ENCODE results near the gene XPNPEP2.
A peak's percentile ranks its signal among the peaks of the same experiment; 100 is the strongest.
"Not testable (repeated sequence)": the region's sequence is repeated elsewhere in the genome, so short reads cannot be mapped to it uniquely, and the experiment has no call there.

The XPNPEP2 gene

GRCh38 chrX:129719931-129720530 lies 18.7 kb upstream of the XPNPEP2 start:
- DNase-seq (ENCODE audit: low spot score) = no peak

- no peak for DNase-seq (ENCODE audit: low spot score)
Measured at GRCh38 chrX:129720741-129721140, 18.0 kb upstream of the XPNPEP2 start.

- no peak for DNase-seq (ENCODE audit: low spot score)
Measured at GRCh38 chrX:129721414-129721813, 17.4 kb upstream of the XPNPEP2 start.

- no peak for DNase-seq (ENCODE audit: low spot score)
Measured at GRCh38 chrX:129721870-129722269, 16.9 kb upstream of the XPNPEP2 start.

GRCh38 chrX:129723511-129723910 lies 15.3 kb upstream of the XPNPEP2 start:
- no peak for DNase-seq (ENCODE audit: low spot score)

- no peak for DNase-seq (ENCODE audit: low spot score)
Measured at GRCh38 chrX:129724754-129725153, 14.0 kb upstream of the XPNPEP2 start.

- peak; percentile 58 for DNase-seq (ENCODE audit: low spot score)
Measured at GRCh38 chrX:129726307-129727111, 12.3 kb upstream of the XPNPEP2 start.

GRCh38 chrX:129728061-129728460 lies 10.7 kb upstream of the XPNPEP2 start:
- no peak for DNase-seq (ENCODE audit: low spot score)

- no peak for DNase-seq (ENCODE audit: low spot score)
Measured at GRCh38 chrX:129731228-129731627, 7.6 kb upstream of the XPNPEP2 start.

GRCh38 chrX:129732857-129733256 lies 5.9 kb upstream of the XPNPEP2 start:
- DNase-seq (ENCODE audit: low spot score) = no peak

- DNase-seq (ENCODE audit: low spot score) = no peak
Measured at GRCh38 chrX:129733335-129733734, 5.4 kb upstream of the XPNPEP2 start.

GRCh38 chrX:129736491-129736890 lies 2.3 kb upstream of the XPNPEP2 start:
- no peak for DNase-seq (ENCODE audit: low spot score)

- no peak for DNase-seq (ENCODE audit: low spot score)
Measured at GRCh38 chrX:129737916-129738315, 863 bp upstream of the XPNPEP2 start.

- DNase-seq (ENCODE audit: low spot score) = no peak
Measured at GRCh38 chrX:129739578-129739977, 799 bp downstream of the XPNPEP2 start.

GRCh38 chrX:129741880-129742758 lies 3.3 kb downstream of the XPNPEP2 start:
- no peak for DNase-seq (ENCODE audit: low spot score)

GRCh38 chrX:129742759-129743152 lies 4.0 kb downstream of the XPNPEP2 start:
- not testable (repeated sequence) for DNase-seq (ENCODE audit: low spot score)

- no peak for DNase-seq (ENCODE audit: low spot score)
Measured at GRCh38 chrX:129743821-129744220, 5.0 kb downstream of the XPNPEP2 start.

- DNase-seq (ENCODE audit: low spot score) = no peak
Measured at GRCh38 chrX:129744861-129745321, 6.1 kb downstream of the XPNPEP2 start.

GRCh38 chrX:129746557-129747470 lies 8.0 kb downstream of the XPNPEP2 start:
- no peak for DNase-seq (ENCODE audit: low spot score)

GRCh38 chrX:129747533-129747932 lies 8.8 kb downstream of the XPNPEP2 start:
- no peak for DNase-seq (ENCODE audit: low spot score)

GRCh38 chrX:129748305-129748704 lies 9.5 kb downstream of the XPNPEP2 start:
- no peak for DNase-seq (ENCODE audit: low spot score)

- no peak for DNase-seq (ENCODE audit: low spot score)
Measured at GRCh38 chrX:129749069-129749468, 10.3 kb downstream of the XPNPEP2 start.

All from RKO (cell line).